NCI-H345 treated with DMSO at 0.1 percent for 48 hours (cell line): ENCODE data around the gene DNMBP.
"Not testable (repeated sequence)": the region's sequence is repeated elsewhere in the genome, so short reads cannot be mapped to it uniquely, and the experiment has no call there.

Experiments
- DNase-seq: peaks from one replicate; lab custom pipeline; 2025; ENCODE audit not compliant: unreplicated experiment; lab: John Stamatoyannopoulos, UW

DNMBP gene

GRCh38 chr10:99952799-99953198 is 56.9 kb downstream of the DNMBP start:
- no peak for DNase-seq

- not testable (repeated sequence) for DNase-seq
These were observed 63.7 kb downstream of the DNMBP start for GRCh38 chr10:99946051-99946450.

- DNase-seq = no peak
These were observed 64.5 kb downstream of the DNMBP start for GRCh38 chr10:99945263-99945662.

GRCh38 chr10:99944860-99945259 is 64.9 kb downstream of the DNMBP start:
- DNase-seq = no peak

- no peak for DNase-seq
These were observed 65.8 kb downstream of the DNMBP start for GRCh38 chr10:99943908-99944307.

- no peak for DNase-seq
These were observed 67.6 kb downstream of the DNMBP start for GRCh38 chr10:99941942-99942820.

GRCh38 chr10:99938563-99938962 is 71.2 kb downstream of the DNMBP start:
- DNase-seq = peak; percentile 1

- DNase-seq = no peak
These were observed 72.1 kb downstream of the DNMBP start for GRCh38 chr10:99937630-99938029.

GRCh38 chr10:99932203-99932957 is 77.4 kb downstream of the DNMBP start:
- not testable (repeated sequence) for DNase-seq

GRCh38 chr10:99930731-99931550 is 78.8 kb downstream of the DNMBP start:
- DNase-seq = no peak

GRCh38 chr10:99929360-99929759 is 80.4 kb downstream of the DNMBP start:
- DNase-seq = no peak

- DNase-seq = no peak
These were observed 81.9 kb downstream of the DNMBP start for GRCh38 chr10:99927721-99928280.

- DNase-seq = no peak
These were observed 82.6 kb downstream of the DNMBP start for GRCh38 chr10:99926925-99927720.

- DNase-seq = no peak
These were observed 85.1 kb downstream of the DNMBP start for GRCh38 chr10:99924451-99925255.

- no peak for DNase-seq
These were observed 87.8 kb downstream of the DNMBP start for GRCh38 chr10:99921948-99922347.

GRCh38 chr10:99920901-99921300 is 88.8 kb downstream of the DNMBP start:
- no peak for DNase-seq

- DNase-seq = no peak
These were observed 89.3 kb downstream of the DNMBP start for GRCh38 chr10:99920486-99920885.

- DNase-seq = no peak
These were observed 91.6 kb downstream of the DNMBP start for GRCh38 chr10:99917963-99918825.
